GM19099 (cell line): ENCODE measurements around the gene SINHCAF.

Source experiments
- POLR2A ChIP-seq: IDR thresholded peaks from 3 replicates; pipeline ENCODE4 v1.6.1; 2011; ENCODE audit warnings: low read depth; ENCODE audit not compliant: insufficient read length; ENCODE audit errors: extremely low read depth

Gene SINHCAF

DNA sequence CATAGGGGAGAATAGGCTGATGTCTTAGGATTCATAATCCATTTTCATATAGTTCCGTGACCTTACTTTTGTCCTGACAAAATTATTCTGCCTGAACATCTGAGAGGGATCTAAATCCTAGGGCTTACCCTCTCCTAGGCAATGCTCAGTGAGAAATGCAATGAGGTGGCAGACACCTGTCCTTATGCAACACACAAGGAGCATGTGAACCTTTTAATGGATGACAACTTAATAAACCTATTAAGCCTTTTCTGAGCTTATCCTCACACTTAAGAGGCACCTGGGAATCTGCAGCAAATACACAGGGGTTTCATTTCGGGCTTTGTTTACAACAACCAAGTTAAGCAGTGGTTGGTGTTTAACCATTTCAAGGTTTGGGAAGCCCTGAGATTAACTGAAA, 24.6 kb downstream of the SINHCAF start:
- TF ChIP-seq POLR2A = no peak

- TF ChIP-seq POLR2A = no peak
These were observed 25.2 kb downstream of the SINHCAF start for GRCh38 chr12:31300783-31301182.

DNA sequence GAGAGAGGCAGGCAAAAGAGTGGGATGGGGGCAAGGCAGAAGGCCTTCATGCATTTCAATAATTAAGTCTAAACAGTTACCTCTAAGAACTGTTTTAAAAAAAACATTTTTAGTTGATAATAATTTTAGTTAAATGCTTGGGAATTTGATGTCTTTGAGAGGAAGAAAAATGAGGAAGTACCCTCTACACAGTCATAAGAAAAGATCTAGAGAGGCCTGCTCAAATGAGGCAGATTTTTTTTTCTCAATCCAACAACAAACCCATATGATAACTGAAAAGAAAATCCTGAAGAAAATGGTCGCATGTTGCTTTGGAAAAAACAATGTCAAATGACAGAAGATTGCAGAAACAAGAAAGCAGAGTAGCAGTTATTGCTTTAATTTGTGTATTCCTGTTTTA, 25.6 kb downstream of the SINHCAF start:
- no peak for TF ChIP-seq POLR2A

DNA sequence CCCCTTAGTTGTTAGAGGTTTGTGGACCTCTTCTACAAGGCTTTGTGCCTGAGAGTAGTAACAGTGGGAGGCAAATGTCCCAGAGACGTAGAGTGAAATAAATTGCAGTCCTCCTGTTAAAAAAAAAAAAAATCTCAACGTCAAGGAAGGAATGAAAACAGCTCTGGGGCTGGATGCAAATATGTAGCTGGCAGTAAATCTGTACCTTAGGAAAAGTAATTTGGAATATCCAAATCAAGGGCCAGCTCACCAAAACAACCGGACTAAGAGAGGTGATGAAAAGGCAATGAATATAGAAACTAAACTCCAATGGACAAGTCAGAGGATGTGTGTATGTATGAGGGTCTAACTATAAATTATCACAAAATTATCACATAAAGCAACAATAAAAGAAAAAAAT, 27.0 kb downstream of the SINHCAF start:
- TF ChIP-seq POLR2A = no peak

- TF ChIP-seq POLR2A = no peak
These were observed 27.4 kb downstream of the SINHCAF start for GRCh38 chr12:31298515-31298910.

DNA sequence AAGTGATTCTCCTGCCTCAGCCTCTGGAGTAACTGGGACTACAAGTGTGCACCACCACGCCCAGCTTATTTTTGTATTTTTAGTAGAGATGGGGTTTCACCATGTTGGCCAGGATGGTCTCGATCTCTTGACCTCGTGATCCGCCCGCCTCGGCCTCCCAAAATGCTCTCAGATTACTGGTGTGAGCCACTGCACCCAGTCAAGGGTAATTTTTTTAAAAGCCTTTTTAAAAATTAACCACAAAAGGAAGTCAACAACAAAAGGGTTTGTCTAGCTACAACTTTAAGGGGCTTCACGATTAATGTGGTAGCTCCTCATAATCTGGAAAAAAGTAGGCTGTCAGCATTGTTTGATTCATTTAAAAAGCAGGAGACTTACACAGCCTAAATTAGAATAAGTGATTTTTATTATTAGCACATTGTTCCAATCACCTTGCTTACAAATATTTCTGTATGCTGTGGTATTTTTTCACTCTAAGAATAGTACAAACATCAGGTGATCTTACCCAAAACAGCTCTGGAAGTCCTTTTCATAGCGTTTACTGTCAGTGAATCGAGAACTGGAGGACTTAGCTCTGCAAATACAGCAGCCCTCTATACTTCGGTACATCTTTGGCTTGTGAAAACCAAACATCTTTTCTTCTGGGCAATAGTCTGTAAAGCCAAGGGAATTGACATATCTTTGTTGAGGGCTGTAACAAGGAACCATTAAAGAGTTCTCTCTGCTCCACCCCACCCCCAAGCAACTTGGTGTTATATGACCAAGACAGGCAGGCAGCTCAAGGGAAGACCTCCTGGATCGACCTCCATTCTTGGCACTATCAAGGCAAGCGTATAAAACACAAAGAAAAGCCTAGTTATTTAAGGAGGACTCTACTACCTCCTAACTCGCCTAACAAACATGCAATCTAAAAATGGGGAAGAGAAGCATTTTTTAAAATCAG, 28.1 kb downstream of the SINHCAF start:
- no peak for TF ChIP-seq POLR2A

DNA sequence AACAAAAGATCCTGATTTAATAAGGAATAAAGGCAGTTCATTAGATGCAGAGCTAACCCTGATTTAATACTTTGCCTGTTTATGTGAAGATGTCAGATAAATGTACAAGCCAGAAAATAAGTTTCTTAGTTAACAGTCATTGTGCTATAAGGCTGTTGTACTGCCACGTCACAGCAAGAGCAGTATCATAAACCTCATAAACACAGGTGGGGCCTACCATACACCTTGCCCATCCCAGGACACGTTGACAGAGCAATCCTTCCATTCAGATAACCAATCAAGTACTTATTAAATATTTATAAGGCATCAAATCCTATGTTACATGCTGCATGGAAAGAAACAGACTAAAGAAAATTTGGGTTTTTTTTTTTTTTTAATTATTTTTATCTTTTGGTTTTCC, 36.5 kb downstream of the SINHCAF start:
- TF ChIP-seq POLR2A = no peak

GRCh38 chr12:31288381-31288780, 37.6 kb downstream of the SINHCAF start:
- no peak for TF ChIP-seq POLR2A

DNA sequence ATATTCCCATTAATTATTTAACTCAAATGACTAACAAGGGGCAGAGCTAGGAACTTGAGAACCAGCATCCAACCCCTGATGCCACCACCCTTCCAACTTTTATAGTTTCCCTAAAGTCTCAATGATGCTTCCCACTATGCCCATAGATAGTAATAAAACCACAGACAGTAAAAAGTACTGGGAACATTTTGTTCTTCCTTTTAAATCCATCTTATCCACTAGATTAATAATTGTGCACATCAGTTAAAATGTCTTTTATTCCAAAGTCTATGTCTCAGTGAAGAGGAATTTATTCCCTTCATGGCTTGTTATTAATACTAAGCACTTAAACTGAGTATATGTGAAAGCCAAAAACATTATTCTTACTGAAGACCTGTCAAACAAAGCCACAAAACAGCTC, 45.8 kb downstream of the SINHCAF start:
- no peak for TF ChIP-seq POLR2A

GRCh38 chr12:31279390-31279924, 46.5 kb downstream of the SINHCAF start:
- no peak for TF ChIP-seq POLR2A

DNA sequence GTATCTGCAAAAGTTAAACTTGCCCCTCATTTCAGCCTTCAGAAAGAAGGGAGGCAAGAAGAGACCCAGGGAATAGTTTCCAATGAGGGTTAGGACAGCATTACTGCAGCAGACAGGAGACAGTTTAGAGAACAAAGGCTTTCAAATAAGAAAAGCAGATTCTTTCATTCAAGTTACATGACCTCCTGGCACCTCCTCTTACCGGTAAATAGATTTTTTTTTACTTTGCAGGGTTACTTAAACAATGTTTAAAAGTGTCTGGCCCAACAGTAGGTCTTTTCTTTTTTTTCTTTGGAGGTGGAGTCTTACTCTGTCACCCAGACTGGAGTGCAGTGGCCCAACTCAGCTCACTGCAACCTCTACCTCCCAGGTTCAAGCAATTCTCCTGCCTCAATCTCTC, 47.1 kb downstream of the SINHCAF start:
- no peak for TF ChIP-seq POLR2A

DNA sequence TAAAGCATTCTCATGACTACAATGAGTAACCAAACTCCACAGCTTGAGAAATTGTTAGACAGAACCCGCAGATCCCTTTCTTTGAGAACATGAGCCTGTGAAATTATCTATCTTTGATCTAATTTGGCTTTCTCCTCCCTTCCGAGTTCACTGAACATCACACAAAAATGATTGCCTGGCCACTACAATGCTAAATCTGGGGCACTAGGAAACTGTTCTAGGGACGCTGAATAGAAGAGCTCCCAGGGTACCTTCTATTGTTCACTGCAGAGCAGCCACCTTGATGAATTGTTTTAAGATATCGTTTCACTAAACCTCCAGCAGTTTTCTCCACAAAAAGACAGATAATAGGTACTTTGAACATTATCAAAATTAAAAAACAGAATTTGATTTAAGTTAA, 47.5 kb downstream of the SINHCAF start:
- TF ChIP-seq POLR2A = no peak

DNA sequence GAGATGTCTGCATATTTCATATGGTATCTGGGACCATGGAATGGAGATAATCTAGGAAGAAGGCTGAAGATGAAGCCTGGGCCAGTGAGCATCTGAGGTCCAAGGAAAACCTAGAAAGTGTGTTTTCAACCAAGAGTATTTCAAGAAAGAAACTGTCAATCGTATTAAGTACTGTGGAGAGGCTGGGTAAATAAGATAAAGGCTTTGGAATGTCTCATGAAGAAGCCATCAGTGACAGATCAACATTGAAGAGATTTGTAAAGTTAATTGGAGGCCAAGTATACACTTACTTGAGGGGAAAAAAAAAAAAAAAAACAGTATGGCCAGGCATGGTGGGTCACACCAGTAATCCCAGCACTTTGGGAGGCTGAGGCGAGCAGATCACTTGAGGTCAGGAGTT, 48.9 kb downstream of the SINHCAF start:
- no peak for TF ChIP-seq POLR2A

GRCh38 chr12:31275491-31275890, 50.5 kb downstream of the SINHCAF start:
- TF ChIP-seq POLR2A = no peak

DNA sequence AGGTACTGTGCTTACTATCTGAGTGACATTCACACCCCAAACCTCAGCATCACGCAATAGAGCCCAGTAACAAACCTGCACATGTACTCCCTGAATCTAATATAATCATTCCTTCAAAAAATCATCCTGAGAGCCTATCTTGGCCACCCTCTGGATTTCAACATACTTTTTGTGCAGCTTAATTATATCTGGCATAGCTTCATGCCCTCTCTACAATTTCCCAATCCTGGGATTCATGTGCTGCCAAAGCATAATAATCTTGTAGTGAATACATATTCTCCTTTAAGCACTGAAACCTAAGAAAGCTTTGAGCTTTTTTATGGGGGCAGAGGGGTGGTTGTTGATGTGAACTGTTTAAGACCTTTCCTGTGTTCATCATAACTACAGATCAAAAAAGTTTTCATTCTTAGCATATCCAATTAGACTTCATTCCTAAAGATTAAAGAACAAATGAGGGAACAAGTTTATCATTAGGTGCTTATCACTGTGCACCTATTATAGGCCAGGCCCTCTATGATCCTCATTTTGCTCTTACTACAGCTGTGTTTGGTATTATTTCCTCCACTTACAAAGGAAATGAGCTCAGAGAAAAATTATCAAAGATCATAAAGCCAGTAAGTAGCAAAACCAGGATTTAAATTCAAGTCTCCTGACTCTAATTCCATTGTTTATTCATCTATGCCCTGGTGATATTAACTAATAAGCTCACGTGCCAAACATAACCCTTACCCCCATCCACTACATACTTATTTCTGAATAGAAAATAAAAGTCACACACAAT, 51.2 kb downstream of the SINHCAF start:
- TF ChIP-seq POLR2A = no peak

- no peak for TF ChIP-seq POLR2A
These were observed 53.2 kb downstream of the SINHCAF start for GRCh38 chr12:31272607-31273225.

GRCh38 chr12:31267966-31268365, 58.0 kb downstream of the SINHCAF start:
- no peak for TF ChIP-seq POLR2A
